ENCODE measurements around the gene KRT78.

Gene KRT78

GRCh38 chr12:52788192-52788875 lies 60.5 kb downstream of the KRT78 start:
- FAIRE-seq: no peak
- DNase-seq (ENCODE audit: extremely low spot score, insufficient read length, low read depth): no peak
